Posterior cingulate gyrus (tissue), 11 donors: ENCODE results near the gene CYP11A1.

Experiments
- DNase-seq, 10 donors: peaks; one replicate each; pipeline versions ENCODE4 v3.0.0 to v3.0.0-alpha.2; 2020 to 2021; ENCODE audit warnings: mixed read lengths in 3 of 10
- intact Hi-C: fragments of 100-400 bp; cut with DNase I; formaldehyde crosslinking; loops from one replicate; pipeline ENCODE4 v1.15.1; 2023

CYP11A1 gene

DNA sequence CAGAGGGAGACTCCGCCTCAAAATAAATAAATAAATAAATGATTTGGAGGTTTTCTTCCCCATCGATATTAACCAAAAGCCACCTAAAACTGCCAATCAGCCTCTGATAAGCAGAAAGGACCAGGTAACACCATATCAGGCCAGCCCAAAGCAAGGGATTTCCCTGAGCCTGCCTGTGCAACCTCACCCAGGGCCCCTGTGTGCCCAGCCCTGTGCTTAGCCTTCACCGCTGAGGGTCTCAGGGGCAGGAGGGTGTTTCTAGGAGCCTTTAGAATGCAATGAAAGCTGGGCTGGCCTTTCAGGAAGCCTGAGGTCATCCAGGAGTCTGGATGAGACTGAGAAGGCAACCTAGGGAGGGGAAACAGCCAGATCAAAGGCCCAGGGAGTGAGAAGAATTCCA is 35.4 kb downstream of the CYP11A1 start:
- intact Hi-C loops = no loop called here
- peak in 3 of 10 donors; percentile 9 to 67 (median 24) for DNase-seq

DNA sequence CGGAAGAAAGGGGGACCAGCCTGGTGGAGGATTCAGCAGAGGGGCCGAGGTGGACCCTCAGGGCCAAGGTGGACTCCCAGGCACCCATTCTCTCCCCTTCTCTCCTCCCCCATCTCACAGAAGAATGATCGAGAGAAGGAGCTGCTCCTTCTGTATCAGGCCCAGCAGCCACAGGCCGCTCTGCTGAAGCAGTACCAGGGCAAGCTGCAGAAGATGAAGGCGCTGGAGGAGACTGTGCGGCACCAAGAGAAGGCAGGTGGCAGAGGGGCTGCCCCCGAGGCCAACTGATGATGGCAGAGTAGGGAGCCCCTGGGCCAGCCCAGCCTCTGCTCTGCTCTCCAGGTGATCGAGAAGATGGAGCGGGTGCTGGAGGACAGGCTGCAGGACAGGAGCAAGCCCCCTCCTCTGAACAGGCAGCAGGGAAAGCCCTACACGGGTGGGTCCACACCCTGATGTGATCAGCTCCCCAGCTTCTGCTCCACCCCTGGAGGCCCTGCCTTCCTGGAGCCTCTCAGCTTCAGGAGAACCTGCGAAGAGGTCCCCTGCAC is 36.5 kb downstream of the CYP11A1 start:
- intact Hi-C loops = no loop called here

DNA sequence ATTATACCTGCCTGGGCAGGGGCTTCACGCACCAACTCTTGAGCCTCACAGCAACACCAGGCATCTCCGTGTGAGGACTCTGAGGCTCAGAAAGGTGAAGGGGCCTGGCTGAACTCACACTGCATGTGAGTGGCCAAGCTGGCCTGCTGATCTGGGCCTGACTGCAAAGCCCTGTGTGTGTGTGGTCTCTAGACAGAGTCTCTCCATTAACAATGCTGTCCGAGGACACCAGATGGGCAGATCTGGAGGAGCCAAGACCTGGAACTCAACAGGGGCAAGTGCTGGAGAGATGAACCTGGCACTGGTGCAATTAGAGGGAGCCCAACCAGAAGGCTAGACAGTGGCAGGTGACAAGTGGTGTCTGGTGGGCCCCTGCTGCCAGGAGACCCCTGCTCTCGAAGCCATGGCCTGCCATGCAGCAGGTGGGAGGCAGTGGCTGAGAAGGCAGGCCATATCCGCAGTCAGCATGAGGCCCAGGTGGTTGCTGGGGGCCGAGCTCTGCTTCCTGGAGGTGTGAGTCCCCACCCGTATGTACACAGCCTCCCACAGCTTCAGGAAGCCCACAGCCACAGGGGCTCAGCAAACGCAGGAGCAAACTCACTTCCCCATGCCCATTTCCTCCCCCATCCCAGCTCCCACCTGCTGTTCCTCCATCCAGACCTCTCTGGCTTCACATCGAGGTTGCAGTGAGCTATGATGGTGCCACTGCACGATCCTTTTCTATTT is 39.0 kb downstream of the CYP11A1 start:
- DNase-seq = peak in 2 of 10 donors; percentile 39 to 50
- intact Hi-C loops = loop anchor here (10.0 kb wide), 1 partner anchor 274 kb away; no protein-coding TSS in a partner anchor

More for the DNA sequence above, 36.5 kb downstream of the CYP11A1 start:
- peak in 3 of 10 donors; percentile 29 to 74 (median 69) for DNase-seq

DNA sequence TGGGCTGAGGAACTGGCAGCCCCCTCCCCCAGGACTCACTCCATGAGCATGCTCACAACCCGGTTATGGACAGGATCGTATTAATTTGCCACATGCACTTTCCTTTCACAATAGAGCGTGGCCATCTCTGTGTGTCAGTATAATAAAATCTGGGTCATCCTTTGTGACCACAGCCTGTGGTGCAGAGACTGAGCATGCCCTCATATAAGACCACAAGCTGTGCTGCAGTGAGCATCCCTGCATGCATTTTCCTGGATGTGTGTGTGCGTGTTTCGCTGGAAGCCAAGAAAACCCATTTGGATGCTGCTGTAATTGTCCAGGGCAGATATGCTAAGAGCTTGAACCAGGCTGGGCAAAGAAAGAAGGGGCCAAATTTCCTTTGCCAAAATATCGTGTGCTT is 39.7 kb downstream of the CYP11A1 start:
- intact Hi-C loops = loop anchor here (10.0 kb wide), 1 partner anchor 273 kb away; no protein-coding TSS in a partner anchor
- DNase-seq = no peak

DNA sequence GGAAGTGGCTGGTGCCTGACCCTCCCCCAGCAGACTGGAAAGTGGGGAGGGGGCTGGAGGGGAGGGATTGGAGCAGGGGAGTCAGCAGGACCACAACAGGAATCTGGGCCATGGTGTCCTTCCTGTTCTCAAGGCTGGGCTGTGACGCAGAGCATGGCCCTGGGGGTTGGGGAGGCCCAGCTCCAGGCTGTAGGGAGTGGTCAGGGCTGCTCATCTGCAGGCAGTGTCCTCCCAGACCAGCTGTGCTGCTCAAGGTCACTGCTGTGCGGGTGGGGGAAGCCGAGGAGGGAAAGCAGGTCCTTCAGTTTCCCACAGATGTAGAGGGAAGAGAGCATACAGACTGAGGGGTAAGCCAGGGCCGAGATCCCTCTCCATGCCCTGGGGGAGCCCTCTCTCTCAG is 40.7 kb downstream of the CYP11A1 start:
- intact Hi-C loops = loop anchor here (10.0 kb wide), 1 partner anchor 272 kb away; no protein-coding TSS in a partner anchor
- DNase-seq = peak in 1 of 10 donors; percentile 21

DNA sequence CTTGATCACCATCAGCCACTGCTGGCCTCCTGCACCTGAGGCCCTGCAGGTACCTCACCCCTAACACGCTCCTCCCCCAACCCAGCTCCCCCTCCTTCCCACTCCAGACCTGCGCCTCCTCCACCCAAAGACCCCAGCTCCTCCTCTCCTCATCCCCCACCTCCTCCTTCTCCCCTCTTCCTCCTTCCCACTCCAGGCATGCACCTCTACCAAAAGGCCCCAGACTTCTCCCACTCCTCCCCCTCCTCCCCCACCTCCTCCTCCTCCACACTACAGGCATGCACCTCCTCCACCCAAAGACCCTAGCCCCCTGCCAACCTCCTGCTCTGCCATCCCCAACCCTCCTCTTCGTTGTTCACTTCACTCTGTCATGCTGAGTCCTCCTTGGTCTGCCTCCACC is 42.7 kb downstream of the CYP11A1 start:
- intact Hi-C loops = loop anchor here (10.0 kb wide), 1 partner anchor 270 kb away; no protein-coding TSS in a partner anchor
- no peak for DNase-seq

DNA sequence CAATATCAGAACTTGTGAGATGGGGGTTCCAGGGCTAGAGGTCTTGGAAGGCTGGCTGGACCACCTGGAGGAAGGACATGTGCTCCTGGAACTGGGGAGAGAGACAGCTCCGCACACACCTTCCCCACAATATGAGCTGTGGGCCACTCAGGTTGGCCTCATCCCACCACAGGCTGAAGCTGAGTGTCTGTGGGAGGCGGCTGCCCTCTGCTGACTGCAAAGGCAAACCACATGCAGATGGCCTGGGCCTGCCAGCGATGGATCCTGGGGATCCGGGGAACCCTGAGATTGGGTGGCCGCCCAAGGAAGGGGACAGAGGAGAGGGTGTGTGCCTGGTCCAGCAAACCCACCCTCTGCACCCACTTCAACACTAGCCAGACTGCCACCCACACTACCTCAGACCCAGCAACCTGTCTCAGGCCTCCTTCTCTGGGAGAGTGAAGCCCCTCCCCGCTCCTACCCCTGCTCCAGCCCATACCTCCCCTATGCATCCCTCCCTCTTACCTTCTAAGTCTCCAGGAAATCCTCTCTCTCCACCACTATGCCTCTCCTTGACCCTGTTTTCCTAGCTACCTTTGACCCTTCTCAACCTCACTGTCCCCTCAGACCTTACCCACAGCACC is 44.8 kb downstream of the CYP11A1 start:
- intact Hi-C loops = loop anchor here (1.0 to 10.0 kb wide), 2 partner anchors 268 to 349 kb away; no protein-coding TSS in a partner anchor
- peak; percentile 58 to 96 (median 71) for DNase-seq

DNA sequence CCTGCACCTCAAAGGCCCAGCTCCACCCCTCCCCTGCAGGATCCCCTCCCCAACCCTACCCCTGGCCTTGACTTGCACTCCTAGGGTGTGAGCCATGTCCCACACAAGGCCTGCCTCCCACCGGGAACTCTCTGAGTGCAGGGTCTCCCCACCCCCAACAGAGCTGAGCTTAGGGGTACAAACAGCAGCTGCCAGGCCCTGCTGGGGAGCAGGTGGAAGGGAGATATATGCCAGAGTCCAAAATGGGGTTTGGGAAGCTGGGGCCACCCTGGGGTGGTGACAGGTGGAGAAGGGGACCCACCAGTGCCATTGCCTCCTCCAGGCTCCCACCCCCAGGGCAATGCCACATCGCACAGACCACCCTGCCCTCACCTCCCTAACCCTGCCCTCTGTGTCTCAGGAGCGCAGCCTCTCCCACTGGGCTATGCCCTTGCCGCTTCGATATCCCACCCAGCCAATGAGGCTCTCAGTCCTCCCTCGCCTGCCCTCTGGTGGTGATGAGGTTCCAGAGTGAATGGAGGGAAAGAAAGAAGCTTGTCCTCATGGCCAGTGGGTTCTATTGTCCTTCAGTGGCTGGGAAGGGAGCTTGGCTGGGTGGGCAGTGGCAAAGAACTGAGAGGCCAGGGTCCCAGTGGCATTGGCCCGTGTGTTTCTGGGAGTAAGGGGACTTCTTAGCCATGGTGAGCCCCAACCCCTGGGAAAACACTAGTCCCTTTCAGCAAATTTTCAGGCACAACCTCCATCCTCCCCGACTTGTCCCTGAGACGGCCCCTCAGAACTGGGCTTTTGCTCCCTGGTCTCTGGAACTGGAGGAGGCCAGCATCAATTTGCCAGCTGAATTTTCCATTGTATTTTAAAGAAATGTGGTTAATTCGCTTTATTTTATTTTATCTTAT is 46.8 kb downstream of the CYP11A1 start:
- intact Hi-C loops = loop anchor here (1.0 to 10.0 kb wide), 2 partner anchors 193 to 266 kb away; no protein-coding TSS in a partner anchor
- DNase-seq = peak in 7 of 10 donors; percentile 30 to 91 (median 65)

DNA sequence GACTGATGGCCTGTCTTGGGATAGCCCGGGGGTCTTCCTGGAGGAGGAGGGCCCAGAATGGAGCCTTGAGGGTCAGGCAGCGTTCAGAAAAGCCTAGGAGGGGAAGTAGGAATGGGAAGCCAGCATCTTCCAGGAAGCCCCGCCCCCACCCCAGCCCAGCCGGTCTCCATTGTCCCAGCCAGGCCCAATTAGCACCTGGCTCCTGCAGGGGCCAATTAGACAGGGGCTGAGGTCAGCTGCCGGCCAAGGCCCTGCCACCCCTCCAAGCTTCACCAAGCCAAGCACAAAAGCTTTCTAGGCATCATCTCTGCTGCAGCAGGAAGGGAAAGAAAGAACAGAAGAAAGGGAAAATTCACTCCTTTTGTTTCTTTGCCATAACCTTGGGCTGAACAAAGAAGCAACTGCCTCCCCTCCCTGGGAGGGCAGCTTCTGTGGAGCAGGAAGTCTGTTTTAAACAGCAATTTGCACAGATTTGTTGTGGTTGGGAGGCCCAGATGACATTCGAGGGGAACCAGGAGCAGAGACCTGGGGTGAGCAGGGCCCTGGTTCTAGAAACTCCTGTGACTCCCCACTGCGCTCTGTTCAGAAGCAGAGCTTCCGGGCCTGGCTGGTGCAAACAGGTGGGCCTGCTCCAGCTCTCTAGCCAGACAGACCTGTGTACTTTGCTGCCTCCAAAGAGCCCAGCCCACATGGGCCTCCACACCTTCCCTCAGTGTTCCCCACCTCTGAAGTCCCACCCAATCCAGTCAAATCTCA is 47.7 kb downstream of the CYP11A1 start:
- intact Hi-C loops = loop anchor here (1.0 to 10.0 kb wide), 2 partner anchors 192 to 265 kb away; no protein-coding TSS in a partner anchor
- DNase-seq = no peak

DNA sequence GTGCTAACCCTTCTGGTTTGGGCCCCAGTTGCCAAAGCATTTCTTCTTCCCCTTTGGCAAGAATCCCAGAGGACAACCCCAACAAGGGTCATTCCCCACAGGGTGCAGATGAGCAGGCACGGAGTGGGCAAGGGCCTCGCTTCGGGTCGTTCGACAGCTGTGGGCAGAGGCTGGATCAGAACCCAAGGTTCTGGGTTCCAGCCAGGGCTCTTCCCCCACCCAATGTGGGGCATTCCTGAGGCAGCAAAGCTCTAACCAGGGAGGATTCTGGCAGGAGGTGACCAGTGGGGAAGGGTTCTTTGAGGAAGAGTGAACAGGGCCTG is 48.3 kb downstream of the CYP11A1 start:
- intact Hi-C loops = no loop called here

DNA sequence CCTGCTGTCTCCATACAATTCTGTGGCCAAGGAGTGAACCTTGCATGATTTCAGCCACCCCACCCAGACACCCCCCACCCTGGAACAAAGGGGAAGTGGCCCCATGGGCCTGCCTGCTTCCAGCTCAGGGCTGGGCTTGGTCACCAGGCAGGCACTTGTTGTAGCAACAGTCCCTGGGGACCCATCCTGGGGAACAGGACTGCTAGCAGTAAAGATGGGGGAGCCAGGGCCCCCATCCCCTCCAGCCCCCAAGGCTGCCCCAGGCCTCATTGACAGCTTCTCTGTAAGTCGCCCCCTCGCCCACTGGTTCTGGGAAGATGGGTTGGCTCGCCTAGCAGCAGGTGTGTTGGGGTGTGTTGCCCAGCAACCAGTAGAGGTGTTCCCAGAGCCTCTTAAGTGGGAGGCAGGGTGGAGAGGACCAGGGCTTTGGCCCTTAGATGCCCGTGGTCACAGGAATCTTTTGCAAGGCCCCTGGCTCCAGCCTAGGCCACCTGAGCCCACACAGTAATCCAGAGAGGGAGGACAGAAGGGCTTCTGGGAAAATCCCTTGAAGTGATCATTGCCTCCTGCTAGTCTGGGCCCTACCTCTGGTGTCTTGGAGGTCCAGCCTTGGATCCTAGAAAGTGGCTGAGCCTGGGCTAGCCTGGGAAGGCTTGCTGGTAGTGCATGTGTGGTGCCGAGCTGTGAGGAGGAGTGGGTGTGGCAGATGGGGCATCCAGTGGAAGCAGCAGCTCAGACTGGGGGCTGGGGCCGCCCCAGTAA is 48.9 kb downstream of the CYP11A1 start:
- intact Hi-C loops = no loop called here
- no peak for DNase-seq

More for the DNA sequence above, 48.3 kb downstream of the CYP11A1 start:
- no peak for DNase-seq

DNA sequence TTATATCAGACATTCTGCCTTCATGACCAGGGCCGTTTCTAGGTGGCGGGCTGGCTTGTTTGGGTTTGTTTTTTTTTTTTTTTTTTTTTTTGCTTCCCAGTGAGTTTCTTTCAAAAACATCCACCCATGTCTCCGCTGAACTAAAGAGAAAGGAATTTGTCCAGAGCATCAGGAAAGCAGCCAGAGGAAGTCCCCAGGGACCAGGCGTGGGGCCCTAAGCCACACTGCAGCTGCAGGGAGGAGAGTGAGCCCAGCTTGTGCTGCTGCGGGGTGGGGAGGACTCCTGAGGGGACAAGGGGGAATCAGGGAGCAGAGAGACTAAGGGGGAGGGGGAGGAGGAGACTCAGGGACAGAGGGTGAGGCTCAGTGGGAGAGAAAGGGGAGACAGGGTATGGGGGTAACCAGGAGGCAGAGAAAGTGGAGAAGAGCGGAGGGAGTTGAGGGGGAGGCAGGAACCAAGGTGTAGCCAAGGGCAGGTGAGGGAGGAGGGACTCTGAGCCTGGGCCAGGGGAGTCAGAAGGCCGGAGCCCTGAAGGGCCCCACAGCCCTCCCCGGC is 49.5 kb downstream of the CYP11A1 start:
- intact Hi-C loops = no loop called here
- DNase-seq = no peak

DNA sequence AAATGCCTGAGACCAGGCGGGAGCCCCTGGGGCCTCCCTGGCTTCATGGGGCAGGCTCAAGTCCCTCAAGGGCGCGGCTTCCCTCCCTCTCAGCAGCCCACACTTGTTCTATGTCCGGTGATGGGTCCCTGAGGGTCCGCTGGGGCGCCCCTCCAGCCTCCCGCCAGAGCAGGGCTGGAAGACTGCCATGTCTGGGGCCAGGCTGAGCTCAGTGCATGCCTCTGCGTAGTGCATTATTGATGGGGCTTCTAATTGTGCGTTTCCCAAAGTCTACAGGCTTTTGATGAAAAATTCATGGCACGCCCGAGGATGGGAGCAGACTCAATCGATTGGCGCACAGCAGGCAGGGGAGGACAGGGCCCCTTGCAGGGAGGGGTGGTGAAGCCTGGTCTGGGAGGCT is 51.3 kb downstream of the CYP11A1 start:
- DNase-seq = no peak
- intact Hi-C loops = no loop called here

DNA sequence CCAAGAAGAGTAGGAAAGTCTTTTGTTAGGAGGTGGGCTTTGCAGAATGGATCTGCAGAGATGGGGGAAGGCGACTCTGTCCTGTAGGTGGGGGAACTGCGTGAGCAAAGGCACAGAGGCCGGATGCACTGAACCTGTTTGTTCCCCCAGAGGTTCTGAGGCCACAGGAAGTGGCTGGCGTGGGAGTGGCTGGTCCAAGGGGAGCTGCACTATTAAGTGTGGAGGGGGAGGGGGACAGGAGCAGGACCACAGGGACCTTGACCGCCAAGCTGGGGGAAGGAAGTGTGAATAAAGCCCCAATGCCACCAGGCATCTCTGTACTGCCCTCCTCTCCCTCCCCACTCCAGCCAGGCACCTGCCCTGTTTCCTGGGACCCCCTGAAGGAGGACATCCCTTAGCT is 51.8 kb downstream of the CYP11A1 start:
- intact Hi-C loops = no loop called here
- DNase-seq = no peak

DNA sequence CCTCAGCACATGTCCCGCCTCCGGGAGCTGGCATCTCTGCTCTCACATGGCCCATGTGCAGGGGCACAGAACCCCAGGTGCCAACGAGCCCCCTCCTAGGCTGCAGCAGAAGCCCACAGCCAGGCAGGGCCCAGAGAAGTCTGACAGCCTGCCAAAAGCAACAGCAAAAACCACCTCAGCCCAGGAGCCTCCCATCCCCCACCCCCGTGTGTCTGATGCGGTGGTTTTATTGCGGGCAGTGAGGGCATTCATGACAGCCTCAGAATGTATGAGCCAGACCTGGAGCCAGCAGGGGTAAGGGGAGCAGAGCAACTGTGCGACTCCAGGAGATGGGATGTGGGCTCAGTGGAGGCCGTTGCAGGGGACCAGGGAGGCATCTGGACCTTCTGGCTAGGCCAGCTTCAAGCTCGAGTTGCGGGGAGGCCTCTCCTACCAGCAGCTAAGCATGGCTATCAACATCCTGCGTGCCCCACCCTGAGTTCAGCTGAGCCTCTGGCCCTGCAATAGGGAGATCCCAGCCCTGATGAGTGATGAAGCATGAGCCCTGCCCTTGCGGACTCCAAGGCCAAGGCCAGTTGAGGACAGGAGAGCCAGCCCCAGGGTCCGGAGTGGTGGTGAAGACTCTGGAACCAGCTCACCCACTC is 52.5 kb downstream of the CYP11A1 start:
- no peak for DNase-seq
- intact Hi-C loops = no loop called here

DNA sequence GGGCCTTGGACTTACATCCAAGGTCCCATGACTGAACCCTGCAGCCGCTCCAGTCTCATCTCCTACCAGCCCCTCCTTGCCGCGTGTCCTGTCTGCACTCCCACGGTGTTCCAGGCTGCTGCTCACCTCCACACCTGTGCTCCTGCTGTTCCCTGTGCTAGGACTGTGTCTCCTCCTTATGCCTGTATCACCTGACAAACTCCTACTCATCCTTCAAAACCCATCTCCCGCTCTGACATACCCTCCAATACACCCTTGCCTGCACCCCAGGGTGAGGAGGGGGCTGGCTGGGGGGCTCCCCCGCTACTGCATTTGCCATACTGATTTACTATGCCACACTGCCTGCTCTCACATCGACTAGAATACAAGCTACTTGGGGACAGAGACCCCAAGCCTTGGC is 53.6 kb downstream of the CYP11A1 start:
- DNase-seq = no peak
- intact Hi-C loops = no loop called here

DNA sequence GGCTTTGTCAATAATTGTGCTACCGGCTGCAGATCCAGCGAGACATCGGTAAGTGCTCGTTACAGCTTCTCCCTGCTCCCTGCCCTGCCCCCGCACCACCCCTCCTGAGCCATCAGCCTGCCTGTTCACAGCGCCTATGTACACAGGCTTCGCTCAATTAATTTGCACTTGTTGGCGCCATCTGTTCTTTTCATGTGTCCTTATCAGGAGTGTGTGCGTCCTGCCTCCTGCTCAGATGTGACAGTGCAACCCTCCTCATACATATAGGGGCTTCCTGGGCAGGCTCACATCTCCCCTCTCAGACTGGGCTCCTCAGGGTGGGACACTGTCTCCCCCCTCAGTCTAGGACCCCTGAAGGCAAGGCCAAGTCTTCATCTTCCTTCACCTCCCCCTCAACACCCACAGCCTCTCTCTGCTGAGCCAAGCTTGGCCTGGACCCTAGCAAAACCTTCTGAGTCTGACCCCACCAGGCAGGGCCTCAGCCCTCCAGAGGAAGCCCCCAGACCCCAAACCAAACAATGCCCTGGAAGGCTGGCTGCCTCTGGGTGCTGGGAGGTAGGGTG is 54.9 kb downstream of the CYP11A1 start:
- peak in 2 of 10 donors; percentile 26 to 86 for DNase-seq
- intact Hi-C loops = no loop called here
